Kidney (tissue), 14 donors: Measurements from ENCODE around the gene BEAN1. TPM values are rescaled to one million over a fixed set of nuclear protein-coding genes. Genes with fewer than 3 reads are reported as not detected.

ENCODE experiments used
- DNase-seq, 5 donors: peaks; one replicate each; pipeline ENCODE4 v3.0.0-alpha.2; 2013 to 2020
- FAIRE-seq: peaks from 2 replicates; lab custom pipeline; 2012; peaks lifted over from hg19 to GRCh38; lab: Jason Lieb, UNC
- H3K27ac ChIP-seq, 2 donors: one replicate each; pipeline ENCODE4 v1.7.0; 2013; ENCODE audit warnings: low read depth in 2 of 2, low read length in 2 of 2, inconsistent platforms in 1 of 2
- H3K27me3 ChIP-seq: one replicate; pipeline ENCODE4 v1.7.1; 2013; ENCODE audit warnings: low read length, inconsistent platforms; ENCODE audit not compliant: control insufficient read depth, insufficient read depth
- H3K36me3 ChIP-seq, 3 donors: one replicate each; pipeline versions ENCODE4 v1.7.0 to v1.7.1; 2013; ENCODE audit warnings: low read length in 3 of 3, control low read depth in 1 of 3, inconsistent platforms in 1 of 3; ENCODE audit not compliant: insufficient read depth in 3 of 3, control insufficient read depth in 2 of 3
- H3K4me1 ChIP-seq, 3 donors: one replicate each; pipeline versions ENCODE4 v1.7.0 to v1.7.1; 2013; ENCODE audit warnings: low read length in 3 of 3, inconsistent platforms in 1 of 3, low read depth in 1 of 3; ENCODE audit not compliant: control insufficient read depth in 2 of 3, insufficient read depth in 2 of 3
- H3K4me3 ChIP-seq, 3 donors: one replicate each; pipeline versions ENCODE4 v1.7.0 to v1.8.1; 2013; ENCODE audit warnings: low read length in 3 of 3, control low read depth in 1 of 3, inconsistent platforms in 1 of 3
- H3K9ac ChIP-seq, 3 donors: one replicate each; pipeline versions ENCODE4 v1.7.0 to v1.7.1; 2013; ENCODE audit warnings: low read length in 3 of 3, control low read depth in 1 of 3, inconsistent platforms in 1 of 3
- H3K9me3 ChIP-seq, 3 donors: one replicate each; pipeline versions ENCODE4 v1.7.0 to v1.7.1; 2013; ENCODE audit warnings: low read length in 3 of 3, control low read depth in 1 of 3, inconsistent platforms in 1 of 3; ENCODE audit not compliant: control insufficient read depth in 2 of 3, insufficient read depth in 1 of 3
- intact Hi-C: fragments of 100-400 bp; cut with DNase I; formaldehyde crosslinking; loops from one replicate; pipeline ENCODE4 v1.11.1; 2022
- polyA plus RNA-seq: library from polyadenylated mRNA; stranded (reverse); fragments of 350-450 nt; fragmentation: Illumina TruSeq; extraction: RNeasy Lipid Tissue Mini Kit (QIAGEN cat#74804); gene quantifications from one replicate; pipeline ENCODE4 v1.2.3, GENCODE V29; 2014; ENCODE audit warnings: low read depth, low replicate concordance; ENCODE audit not compliant: insufficient read depth
- total RNA-seq: library from RNA; stranded (reverse); fragmentation: NEBNext Ultra II Directional; extraction: Animal tissue kit (Norgen Biotek cat#: 25700); gene quantifications from one replicate; pipeline ENCODE4 v1.2.1, GENCODE V29; 2021
- TF ChIP-seq, protein P1 (sequence below): IDR thresholded peaks from 3 replicates; pipeline ENCODE4 v1.5.1; 2012; ENCODE audit warnings: mild to moderate bottlenecking, moderate library complexity, borderline replicate concordance; ENCODE audit not compliant: insufficient read depth; ENCODE audit errors: extremely low read depth
- donor health status: control.
- donor health status: control.
- donor health status: control.
- donor health status: control.
- donor health status: control.
- donor health status: DM: yes; HTN: yes; CAD: no.
- donor health status: Normal renal cell carcinoma (clear cell type).

The BEAN1 gene
- total and polyA plus RNA-seq, 2 donors from 2014 or later = 0.47 to 2.4 TPM

DNA sequence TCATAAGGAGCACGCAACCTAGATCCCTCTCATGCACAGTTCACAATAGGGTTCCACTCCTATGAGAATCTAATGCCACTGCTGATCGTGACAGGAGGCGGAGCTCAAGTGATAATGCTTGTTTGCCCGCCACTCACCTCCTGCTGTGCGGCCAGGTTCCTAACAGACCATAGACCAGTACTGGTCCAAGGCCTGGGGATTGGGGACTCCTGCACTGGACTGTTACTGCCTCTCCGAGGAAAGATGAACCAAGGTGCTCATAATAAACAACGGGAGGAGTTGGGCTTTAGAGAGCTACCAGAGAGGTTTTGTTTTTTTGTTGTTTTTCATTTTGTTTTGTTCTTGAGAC lies 64.6 kb downstream of the BEAN1 start:
- TF ChIP-seq, protein P1, sequence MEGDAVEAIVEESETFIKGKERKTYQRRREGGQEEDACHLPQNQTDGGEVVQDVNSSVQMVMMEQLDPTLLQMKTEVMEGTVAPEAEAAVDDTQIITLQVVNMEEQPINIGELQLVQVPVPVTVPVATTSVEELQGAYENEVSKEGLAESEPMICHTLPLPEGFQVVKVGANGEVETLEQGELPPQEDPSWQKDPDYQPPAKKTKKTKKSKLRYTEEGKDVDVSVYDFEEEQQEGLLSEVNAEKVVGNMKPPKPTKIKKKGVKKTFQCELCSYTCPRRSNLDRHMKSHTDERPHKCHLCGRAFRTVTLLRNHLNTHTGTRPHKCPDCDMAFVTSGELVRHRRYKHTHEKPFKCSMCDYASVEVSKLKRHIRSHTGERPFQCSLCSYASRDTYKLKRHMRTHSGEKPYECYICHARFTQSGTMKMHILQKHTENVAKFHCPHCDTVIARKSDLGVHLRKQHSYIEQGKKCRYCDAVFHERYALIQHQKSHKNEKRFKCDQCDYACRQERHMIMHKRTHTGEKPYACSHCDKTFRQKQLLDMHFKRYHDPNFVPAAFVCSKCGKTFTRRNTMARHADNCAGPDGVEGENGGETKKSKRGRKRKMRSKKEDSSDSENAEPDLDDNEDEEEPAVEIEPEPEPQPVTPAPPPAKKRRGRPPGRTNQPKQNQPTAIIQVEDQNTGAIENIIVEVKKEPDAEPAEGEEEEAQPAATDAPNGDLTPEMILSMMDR = no peak

DNA sequence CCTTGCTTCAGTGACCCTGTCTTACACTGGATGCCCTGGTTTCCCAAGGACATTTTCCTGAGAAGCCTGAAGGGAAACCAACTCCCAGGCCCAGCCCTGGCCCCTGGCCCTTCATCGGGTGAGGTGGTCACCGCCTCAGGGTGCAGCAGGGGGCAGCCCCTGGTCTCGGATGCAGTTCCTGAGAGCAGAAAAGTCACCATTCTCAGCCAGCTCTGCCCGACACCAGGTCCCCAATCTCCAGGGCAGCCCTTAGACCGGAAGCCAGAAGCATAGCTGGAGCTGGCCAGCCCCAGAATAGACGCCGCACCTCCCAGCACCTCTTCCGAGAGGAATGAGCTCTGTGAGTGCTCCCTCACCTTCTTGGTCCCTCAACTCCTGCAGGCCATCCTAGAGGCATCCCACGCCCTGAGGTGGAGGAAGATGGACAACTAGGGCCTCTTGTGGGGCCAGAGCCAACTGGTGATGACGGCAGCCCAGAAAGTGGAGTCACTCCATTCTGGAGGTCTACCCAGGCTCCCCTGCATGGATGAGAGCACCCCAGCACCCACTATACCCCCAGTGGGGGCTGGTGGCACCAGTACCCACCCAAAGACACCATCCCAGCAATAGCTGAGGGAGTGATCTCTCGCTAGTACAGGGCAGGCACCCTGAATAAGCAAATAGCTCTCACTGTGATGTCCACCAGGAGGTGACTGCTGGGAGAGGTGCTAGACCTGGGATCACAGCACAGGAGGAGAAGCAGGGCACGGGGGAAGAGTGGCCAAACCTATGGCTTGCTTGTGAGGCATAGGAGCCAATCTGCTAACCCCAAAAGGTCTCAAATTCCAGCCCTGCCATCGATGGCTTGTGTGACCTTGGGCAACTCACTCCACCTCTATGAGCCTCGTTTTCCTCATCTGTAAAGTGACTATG lies 66.7 kb downstream of the BEAN1 start:
- H3K36me3 ChIP-seq = peaks cover 0 to 5% (median 0%) of the 10 kb centered on the region in 3 donors
- no peak for FAIRE-seq

More for the DNA sequence above, 64.6 kb downstream of the BEAN1 start:
- intact Hi-C loops = no loop called here
- no peaks in the 10 kb centered on the region for H3K27me3 ChIP-seq
- FAIRE-seq (no peak), DNase-seq (no peak)
- peaks cover 0 to 5% (median 0%) of the 10 kb centered on the region in 3 donors for H3K36me3 ChIP-seq
- H3K4me3 ChIP-seq = no peak overlapping the region
- no peaks in the 10 kb centered on the region for H3K9me3 ChIP-seq
- H3K4me1 ChIP-seq = peaks cover 0 to 4% (median 0%) of the 10 kb centered on the region in 3 donors
- H3K9ac ChIP-seq = no peak overlapping the region
- H3K27ac ChIP-seq = no peak overlapping the region

DNA sequence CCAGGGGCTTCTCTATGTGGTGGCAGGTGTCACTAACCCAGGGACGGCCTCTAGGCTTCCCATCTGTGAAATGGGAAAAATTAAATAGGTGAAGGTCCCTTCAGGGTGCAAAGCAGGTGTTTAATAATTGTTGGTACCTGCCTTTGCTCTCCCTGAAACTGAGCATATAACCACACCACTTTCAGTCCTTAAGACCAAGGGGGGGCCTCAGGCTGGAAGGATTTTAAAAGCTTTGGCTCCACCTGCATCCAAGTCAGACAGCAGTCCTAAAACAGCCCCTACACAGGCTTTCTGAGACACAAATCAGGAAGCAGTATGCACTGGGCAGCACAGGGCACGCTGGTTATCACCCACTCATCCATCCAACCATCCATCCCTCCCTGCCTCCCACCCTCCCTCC lies 67.8 kb downstream of the BEAN1 start:
- H3K9ac ChIP-seq = no peak overlapping the region
- no peak for FAIRE-seq
- intact Hi-C loops = no loop called here
- no peaks in the 10 kb centered on the region for H3K4me1 ChIP-seq
- H3K36me3 ChIP-seq = peaks cover 0 to 5% (median 0%) of the 10 kb centered on the region in 3 donors
- H3K27me3 ChIP-seq = no peaks in the 10 kb centered on the region
- no peak overlapping the region for H3K4me3 ChIP-seq
- DNase-seq = no peak
- TF ChIP-seq, protein P1 = no peak
- H3K9me3 ChIP-seq = no peaks in the 10 kb centered on the region
- no peak overlapping the region for H3K27ac ChIP-seq

More for the DNA sequence above, 66.7 kb downstream of the BEAN1 start:
- no peak for DNase-seq
- TF ChIP-seq, protein P1 = no peak
- H3K4me1 ChIP-seq = no peaks in the 10 kb centered on the region
- no peaks in the 10 kb centered on the region for H3K9me3 ChIP-seq
- H3K27ac ChIP-seq = no peak overlapping the region
- H3K9ac ChIP-seq = no peak overlapping the region
- intact Hi-C loops = no loop called here
- H3K4me3 ChIP-seq = no peak overlapping the region
- H3K27me3 ChIP-seq = no peaks in the 10 kb centered on the region
